ENCODE data around the gene SLC22A3. TPM values are rescaled to one million over a fixed set of nuclear protein-coding genes. Genes with fewer than 3 reads are reported as not detected.

The SLC22A3 gene
- total RNA-seq, 6 experiments from 2014 or later: 16.3 to 49.3 (median 32.0) TPM

DNA sequence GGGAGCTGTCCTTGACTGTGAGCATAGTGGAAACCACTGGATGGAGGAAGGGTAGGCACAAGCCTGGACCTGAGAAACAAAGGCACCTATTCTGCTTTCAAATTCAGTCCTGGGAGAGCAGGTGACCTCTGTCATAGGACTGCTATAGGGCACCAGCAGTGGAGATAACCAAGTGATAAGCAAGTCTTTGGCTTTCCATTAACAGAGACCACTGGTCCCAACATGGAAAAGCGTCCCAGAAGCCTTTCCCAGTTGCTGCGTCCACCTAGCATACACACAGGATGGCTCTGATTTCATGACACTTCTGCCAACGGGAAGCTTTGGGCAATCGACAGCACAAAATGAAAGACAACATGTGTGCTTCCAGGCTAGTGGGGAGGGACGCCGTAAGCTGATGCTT, 8.9 kb downstream of the SLC22A3 start:
- intact Hi-C loops (cut with DNase I): no loop called here
- H3K4me3 ChIP-seq: no peak overlapping the region
- DNase-seq (no peak), ATAC-seq (peak in 2 of 4 donors; percentile 8 to 10)
- H3K36me3 ChIP-seq: no peaks in the 10 kb centered on the region
- no peaks in the 10 kb centered on the region for H3K9me3 ChIP-seq
- peaks cover 0 to 46% (median 11%) of the 10 kb centered on the region in 4 donors for H3K4me1 ChIP-seq
- H3K27ac ChIP-seq: peak overlapping the region in 1 of 3 donors; percentile 37
- TF ChIP-seq, protein P1, sequence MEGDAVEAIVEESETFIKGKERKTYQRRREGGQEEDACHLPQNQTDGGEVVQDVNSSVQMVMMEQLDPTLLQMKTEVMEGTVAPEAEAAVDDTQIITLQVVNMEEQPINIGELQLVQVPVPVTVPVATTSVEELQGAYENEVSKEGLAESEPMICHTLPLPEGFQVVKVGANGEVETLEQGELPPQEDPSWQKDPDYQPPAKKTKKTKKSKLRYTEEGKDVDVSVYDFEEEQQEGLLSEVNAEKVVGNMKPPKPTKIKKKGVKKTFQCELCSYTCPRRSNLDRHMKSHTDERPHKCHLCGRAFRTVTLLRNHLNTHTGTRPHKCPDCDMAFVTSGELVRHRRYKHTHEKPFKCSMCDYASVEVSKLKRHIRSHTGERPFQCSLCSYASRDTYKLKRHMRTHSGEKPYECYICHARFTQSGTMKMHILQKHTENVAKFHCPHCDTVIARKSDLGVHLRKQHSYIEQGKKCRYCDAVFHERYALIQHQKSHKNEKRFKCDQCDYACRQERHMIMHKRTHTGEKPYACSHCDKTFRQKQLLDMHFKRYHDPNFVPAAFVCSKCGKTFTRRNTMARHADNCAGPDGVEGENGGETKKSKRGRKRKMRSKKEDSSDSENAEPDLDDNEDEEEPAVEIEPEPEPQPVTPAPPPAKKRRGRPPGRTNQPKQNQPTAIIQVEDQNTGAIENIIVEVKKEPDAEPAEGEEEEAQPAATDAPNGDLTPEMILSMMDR (IDR thresholded peaks at IDR 0.05): no peak
- TF ChIP-seq POLR2A (IDR thresholded peaks at IDR 0.05): no peak
- WGBS (ENCODE audit: insufficient coverage, low coverage, low lambda C conversion rate, missing lambda C conversion rate): 62% methylated on average over 6 of the region's 6 CpGs
- no peaks in the 10 kb centered on the region for H3K27me3 ChIP-seq

- Histone ChIP-seq H3K9me3 (no peaks in the 10 kb centered on the region), H3K27ac (peak overlapping the region in 1 of 3 donors; percentile 14), H3K36me3 (no peaks in the 10 kb centered on the region), H3K4me3 (no peak overlapping the region), H3K27me3 (no peaks in the 10 kb centered on the region), H3K4me1 (peaks cover 0 to 39% (median 6%) of the 10 kb centered on the region in 4 donors)
- intact Hi-C loops (cut with DNase I): no loop called here
- DNase-seq: peak in 1 of 3 donors; percentile 57
- 32% methylated on average over 5 of the region's 9 CpGs for WGBS (ENCODE audit: insufficient coverage, low coverage, low lambda C conversion rate, missing lambda C conversion rate)
- ATAC-seq: peak; percentile 33 to 61 (median 40)
- no peak for TF ChIP-seq POLR2A (IDR thresholded peaks at IDR 0.05)
- TF ChIP-seq, protein P1 (IDR thresholded peaks at IDR 0.05): no peak
These were observed 10.3 kb downstream of the SLC22A3 start for GRCh38 chr6:160358225-160359119.

DNA sequence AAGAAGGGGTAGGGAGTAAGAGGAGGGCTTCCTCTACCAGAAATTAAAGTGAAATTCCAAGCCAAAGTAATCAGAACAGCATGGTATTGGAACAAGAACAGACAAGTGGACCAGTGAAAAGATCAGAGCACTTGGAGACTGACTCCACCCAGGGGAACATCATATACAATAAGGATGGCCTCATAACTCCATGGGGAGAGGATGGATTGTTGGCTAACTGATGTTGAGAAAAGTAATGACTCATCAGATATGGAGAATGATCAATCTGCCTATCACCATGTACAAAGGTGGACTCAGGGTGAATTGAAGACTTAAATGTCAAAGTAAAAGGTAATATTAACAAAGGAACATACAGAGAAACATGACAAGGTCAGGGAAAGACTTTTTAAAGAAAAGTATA, 12.8 kb downstream of the SLC22A3 start:
- no peaks in the 10 kb centered on the region for H3K36me3 ChIP-seq
- DNase-seq (no peak), ATAC-seq (peak in 1 of 4 donors; percentile 25)
- H3K9me3 ChIP-seq: no peaks in the 10 kb centered on the region
- intact Hi-C loops (cut with DNase I): no loop called here
- H3K4me1 ChIP-seq: peaks cover 0 to 29% (median 5%) of the 10 kb centered on the region in 4 donors
- H3K4me3 ChIP-seq: no peak overlapping the region
- no peak overlapping the region for H3K27ac ChIP-seq
- no peaks in the 10 kb centered on the region for H3K27me3 ChIP-seq
- TF ChIP-seq POLR2A (IDR thresholded peaks at IDR 0.05): no peak
- TF ChIP-seq, protein P1 (IDR thresholded peaks at IDR 0.05): no peak

- Histone ChIP-seq H3K27me3 (no peaks in the 10 kb centered on the region), H3K4me1 (peaks cover 0 to 14% (median 0%) of the 10 kb centered on the region in 4 donors), H3K4me3 (no peak overlapping the region), H3K9me3 (no peaks in the 10 kb centered on the region), H3K27ac (no peak overlapping the region), H3K36me3 (no peaks in the 10 kb centered on the region)
- WGBS (ENCODE audit: insufficient coverage, low coverage, low lambda C conversion rate, missing lambda C conversion rate): 85% methylated on average over 7 of the region's 28 CpGs
- intact Hi-C loops (cut with DNase I): no loop called here
- DNase-seq: no peak
- TF ChIP-seq, protein P1 (IDR thresholded peaks at IDR 0.05): no peak
- no peak for TF ChIP-seq POLR2A (IDR thresholded peaks at IDR 0.05)
- peak in 1 of 4 donors; percentile 13 for ATAC-seq
These were observed 14.4 kb downstream of the SLC22A3 start for GRCh38 chr6:160362556-160362955.
